AG10803 (cell line): ENCODE results near the gene CAV3.
A peak's percentile ranks its signal among the peaks of the same experiment; 100 is the strongest.

Experiments
- DNase-seq: peaks from one replicate; pipeline ENCODE4 v3.0.0; 2010; ENCODE audit warnings: low read depth
- H3K4me3 ChIP-seq: 2 replicates; pipeline ENCODE4 v1.5.1; 2011; ENCODE audit warnings: mild to moderate bottlenecking, low read length, control low read depth
- TF ChIP-seq, protein P1 (sequence below): conservative IDR thresholded peaks from 2 replicates; pipeline ENCODE4 v1.5.1; 2011; ENCODE audit warnings: mild to moderate bottlenecking, low read length, control low read depth, inconsistent platforms

Gene CAV3

DNA sequence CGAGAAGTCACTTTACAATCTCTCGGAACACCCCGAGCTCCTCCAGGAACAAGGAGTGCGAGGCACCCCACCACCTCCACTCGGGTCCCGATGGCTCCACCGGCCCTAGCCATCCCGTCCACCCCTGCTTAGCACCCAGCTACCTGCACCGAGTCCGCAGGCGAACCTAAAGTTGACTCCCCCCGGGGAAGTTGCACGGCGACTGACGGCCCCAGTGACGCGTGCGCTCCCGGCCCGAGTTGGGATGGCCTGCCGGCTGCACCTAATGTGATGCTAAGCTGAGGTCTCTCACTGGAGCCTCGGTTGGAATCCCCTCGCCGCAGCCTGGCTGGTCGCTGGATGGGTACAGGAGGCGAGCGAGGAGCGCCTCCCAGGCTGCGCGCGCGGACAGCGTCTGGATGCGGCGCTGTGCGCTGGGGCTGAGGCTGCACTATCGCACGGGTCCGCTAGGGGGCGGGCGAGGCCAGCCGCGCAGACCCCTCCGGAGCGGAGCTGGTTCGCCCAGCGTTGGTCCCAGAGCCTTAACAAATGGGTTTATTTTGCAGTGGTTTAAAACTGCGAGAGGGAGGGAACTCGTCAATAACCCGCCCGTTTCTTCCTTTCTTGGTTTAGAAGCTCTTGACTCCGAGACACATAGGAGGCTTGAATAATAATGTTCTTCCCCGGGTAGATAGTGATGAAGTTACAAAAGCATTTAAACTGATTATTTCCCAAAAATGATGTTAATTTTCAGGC, 35.7 kb downstream of the CAV3 start, which contains the start of gene OXTR:
OXTR (minus strand) TSS at position 526 of the 735 bp plus-strand sequence. CDS start 1,426 bp downstream, outside the sequence.
- TF ChIP-seq, protein P1, sequence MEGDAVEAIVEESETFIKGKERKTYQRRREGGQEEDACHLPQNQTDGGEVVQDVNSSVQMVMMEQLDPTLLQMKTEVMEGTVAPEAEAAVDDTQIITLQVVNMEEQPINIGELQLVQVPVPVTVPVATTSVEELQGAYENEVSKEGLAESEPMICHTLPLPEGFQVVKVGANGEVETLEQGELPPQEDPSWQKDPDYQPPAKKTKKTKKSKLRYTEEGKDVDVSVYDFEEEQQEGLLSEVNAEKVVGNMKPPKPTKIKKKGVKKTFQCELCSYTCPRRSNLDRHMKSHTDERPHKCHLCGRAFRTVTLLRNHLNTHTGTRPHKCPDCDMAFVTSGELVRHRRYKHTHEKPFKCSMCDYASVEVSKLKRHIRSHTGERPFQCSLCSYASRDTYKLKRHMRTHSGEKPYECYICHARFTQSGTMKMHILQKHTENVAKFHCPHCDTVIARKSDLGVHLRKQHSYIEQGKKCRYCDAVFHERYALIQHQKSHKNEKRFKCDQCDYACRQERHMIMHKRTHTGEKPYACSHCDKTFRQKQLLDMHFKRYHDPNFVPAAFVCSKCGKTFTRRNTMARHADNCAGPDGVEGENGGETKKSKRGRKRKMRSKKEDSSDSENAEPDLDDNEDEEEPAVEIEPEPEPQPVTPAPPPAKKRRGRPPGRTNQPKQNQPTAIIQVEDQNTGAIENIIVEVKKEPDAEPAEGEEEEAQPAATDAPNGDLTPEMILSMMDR = peak; percentile 88
- peak within 1 kb of the TSS; percentile 89 for H3K4me3 ChIP-seq
- DNase-seq = peak; percentile 88

DNA sequence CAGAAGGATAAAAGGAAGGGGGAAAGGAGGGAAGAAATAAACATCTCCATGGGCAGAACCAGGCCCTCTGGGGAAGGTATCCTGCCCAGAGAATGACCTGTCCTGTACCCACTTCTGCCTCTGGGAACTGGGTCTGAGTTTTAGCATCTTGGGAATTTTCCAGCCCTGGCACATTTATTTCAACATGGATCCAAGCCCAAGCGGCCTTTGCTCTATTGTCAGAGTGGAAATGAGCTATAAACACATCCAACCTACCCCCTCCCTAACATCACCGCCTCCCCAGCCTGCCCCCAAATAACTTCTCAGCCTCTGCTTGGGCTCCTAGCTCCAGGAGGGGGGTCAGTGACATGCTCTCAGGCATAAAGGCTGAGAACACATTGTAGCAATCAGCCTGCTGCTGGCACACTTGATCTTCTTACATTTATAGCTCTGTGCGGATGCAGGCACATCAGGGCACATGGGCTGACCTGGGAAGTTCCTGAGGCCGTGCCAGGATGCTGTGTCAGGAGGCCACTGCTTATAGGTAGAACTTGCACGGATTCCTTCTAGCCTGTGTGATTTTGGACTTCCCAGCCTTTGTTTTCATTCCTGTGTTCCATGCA, 40.4 kb downstream of the CAV3 start:
- TF ChIP-seq, protein P1 = no peak
- peak; percentile 27 for DNase-seq
- H3K4me3 ChIP-seq = no peak overlapping the region

DNA sequence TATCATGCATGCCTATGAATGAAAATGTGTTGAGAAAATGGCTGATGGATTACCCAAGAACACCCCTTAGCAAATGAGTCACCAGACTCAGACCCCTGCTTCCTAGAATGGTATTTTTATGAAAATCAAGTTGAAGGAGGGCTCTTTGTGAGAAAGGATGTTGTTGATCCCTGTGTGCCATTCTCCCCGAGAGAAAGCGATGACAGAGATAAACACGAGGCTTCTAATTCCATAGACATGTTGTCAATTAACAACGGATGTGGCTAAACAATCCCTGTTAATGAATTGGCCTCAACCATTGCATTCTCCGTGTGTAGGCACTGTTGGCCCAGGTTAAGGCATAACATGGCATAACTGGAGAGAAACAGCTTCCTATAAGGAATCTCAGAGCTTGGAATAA, 41.6 kb downstream of the CAV3 start:
- DNase-seq = peak; percentile 40
- TF ChIP-seq, protein P1 = no peak
- no peak overlapping the region for H3K4me3 ChIP-seq

DNA sequence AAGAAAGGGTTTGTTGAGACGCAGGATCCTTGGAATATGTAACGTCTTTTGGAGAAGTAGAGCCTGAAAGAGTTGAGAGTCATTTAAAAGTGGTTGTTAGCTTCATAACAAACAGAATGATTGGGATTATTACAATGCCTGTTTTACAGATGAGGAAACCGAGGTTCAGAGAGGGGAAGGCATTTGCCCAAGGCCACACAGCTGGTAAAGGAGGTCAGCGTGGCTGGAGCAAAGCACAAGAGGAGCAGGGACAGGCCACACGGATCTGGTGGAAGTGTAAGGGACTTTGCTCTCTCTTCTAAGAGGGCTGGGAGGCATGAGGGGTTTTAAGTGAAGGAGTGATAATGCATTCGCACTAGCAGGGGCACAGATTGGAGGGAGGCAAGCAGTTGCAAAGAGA, 42.0 kb downstream of the CAV3 start:
- no peak overlapping the region for H3K4me3 ChIP-seq
- DNase-seq = no peak
- TF ChIP-seq, protein P1 = no peak

DNA sequence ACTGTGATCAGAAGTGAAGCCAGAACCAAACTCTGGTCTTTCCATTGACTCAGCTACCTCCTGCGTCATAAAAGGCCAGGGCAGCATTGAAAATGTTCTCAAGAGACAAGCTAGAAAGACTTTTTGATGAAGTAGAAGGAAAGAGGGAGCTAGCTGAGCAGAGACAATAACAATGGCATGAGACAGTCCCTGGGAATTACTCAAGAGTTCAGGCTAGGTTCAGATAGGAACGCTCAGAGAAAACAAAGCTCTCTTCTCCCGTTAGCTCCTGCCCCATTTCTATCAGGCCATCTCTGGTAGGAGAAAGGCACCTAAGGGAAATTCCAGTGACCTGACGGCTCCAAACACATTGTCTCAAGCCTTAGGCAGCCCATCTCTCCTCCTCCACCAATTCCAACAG, 42.8 kb downstream of the CAV3 start:
- H3K4me3 ChIP-seq = no peak overlapping the region
- DNase-seq = peak; percentile 75
- TF ChIP-seq, protein P1 = no peak

DNA sequence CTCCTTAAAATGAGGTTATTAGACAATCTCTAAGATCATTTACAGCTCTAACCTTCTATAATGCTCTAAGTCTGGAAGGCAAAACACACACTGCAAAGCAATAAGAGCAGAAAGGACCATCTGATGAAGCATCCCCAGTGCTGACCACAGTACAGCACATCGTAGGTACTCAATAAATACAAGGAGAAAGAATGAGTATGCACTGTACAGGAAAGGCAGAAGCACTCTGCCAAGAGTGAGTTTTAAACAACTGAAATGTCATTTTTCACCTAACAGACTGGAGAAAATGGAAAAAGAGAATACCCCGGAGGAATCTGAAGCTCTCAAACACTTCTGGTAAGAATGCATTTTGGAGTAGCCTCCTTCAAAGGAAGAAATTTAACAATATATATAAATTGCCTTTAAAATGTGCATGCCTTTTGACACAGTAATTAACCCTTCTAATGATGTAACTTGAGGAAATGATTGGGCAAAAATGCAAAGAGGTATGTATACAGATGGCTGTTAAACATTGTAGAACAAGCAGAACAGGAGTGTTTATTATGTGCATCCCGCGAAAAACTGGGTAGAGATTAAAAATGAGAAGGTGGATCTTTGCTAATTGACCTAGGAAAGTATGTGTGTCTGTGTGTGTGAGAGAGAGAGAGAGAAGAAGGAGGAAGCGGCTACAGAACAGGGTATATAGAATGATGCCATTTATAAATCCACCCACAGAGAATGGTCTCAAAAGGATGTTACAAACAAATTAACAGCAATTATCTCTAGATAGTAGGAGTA, 43.8 kb downstream of the CAV3 start:
- H3K4me3 ChIP-seq = no peak overlapping the region
- TF ChIP-seq, protein P1 = no peak
- no peak for DNase-seq
